ENCODE data around the gene MYL12A.

MYL12A gene

DNA sequence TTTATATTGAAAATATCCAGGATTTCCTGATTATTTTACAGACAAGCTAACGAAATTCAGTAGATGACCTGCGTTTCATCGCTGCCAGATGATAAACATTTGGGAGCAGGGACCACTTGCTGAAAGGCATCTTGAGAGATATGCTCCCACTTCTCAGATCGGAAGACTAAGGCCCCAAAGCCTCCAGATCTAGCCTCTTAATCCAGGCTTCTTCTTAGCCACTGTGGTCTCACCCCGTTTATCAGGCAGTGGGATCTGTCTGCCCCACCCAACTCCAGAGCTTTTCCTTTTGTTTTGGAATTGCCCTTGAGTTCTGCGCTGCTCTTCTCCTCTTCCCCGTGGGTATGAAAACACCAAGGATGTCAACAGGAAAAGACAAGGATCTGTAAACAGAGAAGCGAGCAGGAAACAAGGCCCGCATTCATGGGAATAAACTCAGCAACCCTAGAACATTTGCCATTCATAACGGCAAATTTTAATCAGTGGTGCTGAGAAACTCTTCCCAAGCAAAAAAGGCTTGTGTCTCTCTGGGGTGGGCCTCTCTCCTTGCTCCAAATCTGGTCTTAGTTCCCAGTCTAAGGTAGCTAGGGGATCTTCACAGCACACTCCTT lies 35.8 kb downstream of the MYL12A start:
- peak; percentile 72 for DNase-seq (ENCODE audit: low spot score)

DNA sequence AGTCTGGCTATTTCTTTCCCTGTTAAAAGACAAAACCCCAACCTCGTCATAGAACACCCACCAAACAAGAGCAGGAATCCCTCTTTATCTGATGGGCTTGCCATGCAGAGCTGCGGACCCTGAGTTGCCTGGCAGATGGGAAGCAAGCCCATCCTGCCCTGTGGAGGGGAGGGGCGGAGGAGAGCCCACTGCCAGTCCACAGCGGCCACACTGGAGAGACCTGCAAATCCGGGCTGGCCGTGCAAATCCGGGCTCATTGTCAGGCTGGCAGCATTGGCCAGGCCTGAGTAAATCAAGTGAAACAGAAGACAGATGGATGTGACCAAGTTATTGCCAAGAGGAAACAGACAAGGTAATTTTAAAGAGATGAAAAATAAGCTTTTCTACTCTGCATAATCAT lies 36.3 kb downstream of the MYL12A start:
- DNase-seq (ENCODE audit: low spot score), result peak; percentile 66

DNA sequence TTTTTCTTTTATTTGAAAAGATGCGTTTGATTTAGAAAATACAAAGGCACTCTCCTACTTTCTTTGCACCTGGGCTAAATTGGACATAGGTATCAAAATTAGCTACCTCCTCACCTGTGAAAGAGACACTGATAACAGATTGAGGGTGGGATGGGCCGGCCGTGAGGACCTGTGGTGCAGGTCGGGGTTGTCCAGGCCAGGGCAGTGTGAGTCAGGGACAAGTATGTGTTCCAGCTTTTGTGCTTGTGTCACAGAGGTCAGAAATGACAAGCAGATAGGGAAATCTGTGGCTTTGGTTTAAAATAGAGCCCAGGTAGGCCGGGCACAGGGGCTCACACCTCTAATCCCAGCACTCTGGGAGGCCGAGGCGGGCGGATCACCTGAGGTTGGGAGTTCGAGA lies 36.9 kb downstream of the MYL12A start:
- DNase-seq (ENCODE audit: low spot score), result no peak

DNA sequence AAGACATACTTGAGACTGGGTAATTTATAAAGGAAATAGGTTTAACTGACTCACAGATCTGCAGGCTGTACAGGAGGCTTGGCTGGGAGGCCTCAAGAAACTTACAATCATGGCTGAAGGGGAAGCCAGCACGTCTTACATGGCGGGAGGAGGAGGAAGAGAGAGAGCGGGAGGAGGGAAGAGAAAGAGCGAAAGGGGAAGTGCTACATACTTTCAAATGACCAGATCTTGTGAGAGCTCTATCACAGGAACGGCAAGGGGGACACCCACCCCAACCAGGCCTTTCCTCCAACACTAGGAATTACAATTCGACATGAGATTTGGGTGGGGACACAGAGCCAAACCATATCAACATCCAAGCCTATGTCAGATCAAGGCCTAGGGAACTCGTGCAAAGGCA lies 38.6 kb downstream of the MYL12A start:
- no peak for DNase-seq (ENCODE audit: low spot score)

DNA sequence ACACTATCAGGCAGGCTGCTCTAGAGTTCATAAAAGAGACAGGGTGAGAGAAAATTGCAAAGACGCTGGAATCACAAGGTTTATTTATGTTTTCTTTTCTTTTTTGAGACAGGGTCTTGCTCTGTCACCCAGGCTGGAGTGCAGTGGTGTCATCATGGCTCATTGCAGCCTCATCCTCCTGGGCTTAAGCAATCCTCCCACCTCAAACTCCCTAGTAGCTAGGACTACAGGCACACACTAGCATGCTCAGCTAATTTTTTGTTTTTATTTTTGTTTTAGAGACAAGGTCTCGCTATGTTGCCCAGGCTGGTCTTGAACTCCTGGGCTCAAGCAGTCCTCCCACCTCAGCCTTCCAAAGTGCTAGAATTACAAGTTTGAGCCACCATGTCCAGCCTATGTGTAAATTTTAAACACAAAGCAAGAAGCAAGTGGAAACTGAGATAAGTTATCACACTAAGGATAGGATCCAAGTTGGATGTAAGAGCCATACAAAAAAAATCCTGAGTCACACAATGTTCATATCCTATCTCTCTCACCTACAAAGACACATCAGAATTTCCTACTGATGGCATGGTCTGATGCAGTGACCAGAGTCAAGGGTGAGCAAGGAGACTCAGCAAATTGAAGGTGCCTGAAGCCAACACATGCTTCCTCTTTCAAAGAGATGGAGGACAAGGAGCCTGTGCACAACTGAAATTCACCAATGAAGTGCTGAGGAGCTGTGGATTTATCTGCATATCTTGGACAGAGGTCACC lies 45.8 kb downstream of the MYL12A start:
- DNase-seq (ENCODE audit: low spot score), result no peak

DNA sequence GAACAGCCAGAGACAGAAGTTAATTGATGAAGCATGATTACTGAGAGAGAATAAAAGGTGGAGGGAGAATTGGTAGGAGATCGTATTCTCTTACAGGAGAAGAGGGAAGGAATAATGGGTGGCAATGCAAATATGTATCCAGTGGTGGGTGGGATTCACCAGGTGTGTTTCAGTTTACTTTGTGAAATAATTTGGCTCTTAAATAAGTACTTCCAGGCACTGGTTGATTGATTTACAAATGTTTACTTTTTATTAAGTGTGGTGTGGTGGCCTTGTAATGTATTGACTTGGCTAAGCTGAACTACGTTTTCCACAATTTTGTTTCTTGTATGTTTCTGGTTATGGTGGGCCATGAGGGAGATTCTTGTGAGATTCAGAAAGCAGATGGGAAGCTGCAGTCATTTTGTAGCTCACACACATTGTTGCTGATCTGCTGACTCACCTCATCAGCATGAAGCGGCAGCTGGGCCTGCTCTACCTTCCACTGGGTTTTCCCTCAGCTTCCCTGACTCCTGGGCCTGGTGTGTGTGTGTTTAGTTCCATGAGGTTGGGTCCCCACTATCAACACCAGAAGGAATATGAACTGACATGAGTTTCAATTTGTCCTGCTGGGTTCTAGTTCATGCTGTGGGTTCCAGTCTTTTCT lies 47.0 kb downstream of the MYL12A start:
- no peak for DNase-seq (ENCODE audit: low spot score)

DNA sequence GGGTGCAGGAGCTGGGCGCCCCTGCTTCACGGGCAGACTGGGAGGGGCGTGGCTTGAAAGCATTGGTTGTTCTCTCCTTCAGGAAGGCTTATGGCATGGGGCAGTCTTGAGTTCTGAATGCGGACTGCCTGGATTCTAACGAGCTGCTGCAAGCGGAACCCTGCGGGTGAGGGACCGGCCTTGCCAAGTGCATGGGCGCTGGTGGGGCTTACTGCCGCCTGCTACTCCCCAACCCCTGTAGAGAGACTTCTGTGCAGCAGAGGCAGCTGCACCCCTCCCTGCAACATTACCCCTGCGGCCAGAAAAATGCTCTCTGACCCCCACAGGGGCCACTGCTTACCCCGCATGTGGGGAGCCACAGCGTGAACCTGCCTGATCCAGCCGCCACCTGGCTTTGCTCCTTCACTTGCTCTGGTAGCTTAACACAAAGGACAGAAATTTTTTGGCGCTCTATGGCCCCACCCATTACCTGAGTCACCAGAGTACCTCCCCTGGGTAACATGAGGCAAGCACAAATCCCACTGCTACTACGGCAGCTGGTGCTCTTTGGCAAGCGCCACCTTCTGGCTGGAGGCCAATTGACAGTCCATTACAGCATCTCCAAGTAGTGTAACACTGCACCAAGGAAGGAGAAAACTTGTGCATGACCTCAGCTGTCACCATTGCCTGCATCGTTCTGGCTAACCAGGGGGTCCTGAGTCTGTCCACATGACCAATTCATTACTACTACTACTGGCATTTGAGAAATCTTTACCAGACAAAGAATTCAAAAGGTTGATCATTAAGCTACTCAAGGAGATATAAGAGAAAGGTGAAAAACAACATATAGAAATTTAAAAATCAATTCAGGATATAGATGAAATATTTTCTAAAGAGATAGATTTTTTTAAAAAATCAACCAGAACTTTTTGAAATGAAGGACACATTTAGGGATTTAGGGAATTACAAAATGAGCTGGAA lies 49.7 kb downstream of the MYL12A start:
- DNase-seq (ENCODE audit: low spot score), result peak; percentile 72

DNA sequence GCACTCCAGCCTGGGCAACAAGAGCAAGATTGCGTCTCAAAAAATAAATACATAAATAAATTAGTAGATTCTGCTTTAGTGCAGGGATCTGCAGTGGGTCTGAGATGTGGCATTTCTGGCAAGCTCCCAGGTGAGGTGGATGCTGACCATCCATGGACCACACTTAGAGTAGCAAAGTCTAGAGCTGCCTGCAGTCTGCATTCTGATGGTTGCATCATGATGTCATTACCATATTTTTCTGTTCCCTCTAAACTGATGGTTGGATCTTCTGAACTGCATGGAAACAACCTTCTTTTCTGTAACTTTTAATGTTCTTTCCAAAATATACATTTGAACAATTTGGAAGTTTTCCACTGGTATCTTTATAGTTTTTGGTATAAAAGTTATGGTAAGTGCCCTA lies 57.2 kb downstream of the MYL12A start:
- DNase-seq (ENCODE audit: low spot score), result no peak

DNA sequence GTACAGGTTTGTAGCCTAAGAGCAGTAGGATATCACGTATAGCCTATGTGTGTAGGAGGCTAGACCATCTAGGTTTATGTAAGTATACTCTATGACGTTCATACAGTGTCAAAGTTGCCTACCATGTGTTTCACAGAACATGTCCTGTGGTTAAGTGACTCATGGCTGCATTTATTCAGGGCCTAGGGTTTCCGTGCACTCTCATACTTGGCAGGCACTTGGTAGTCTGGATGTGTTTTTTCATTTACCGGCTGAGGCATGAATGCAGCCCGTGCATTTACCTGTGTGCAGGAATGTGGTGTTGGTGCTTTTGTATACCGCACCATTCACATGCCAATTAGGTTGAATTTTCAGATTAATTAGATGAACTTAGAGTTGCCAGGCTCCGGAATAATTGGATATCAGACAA lies 57.8 kb downstream of the MYL12A start:
- no peak for DNase-seq (ENCODE audit: low spot score)

Data from globus pallidus (tissue), 1 donor.